B cell (primary cell): ENCODE results near the gene RTCB. TPM values are rescaled to one million over a fixed set of nuclear protein-coding genes. Genes with fewer than 3 reads are reported as not detected.

Source experiments
- ATAC-seq: fragments of 200-7000 bp; cut with Tn5 transposase; one replicate; pipeline ENCODE4 v1.10.0; 2021; ENCODE audit warnings: low read depth, mild to moderate bottlenecking, moderate number of reproducible peaks, moderate library complexity
- CTCF ChIA-PET: fragments of 350-600 bp; sonication (Branson Sonifier 250); formaldehyde crosslinking; loops from one replicate; lab custom pipeline; 2021; ENCODE audit warnings: antibody characterized with exemption, inconsistent platforms; lab: Charles Lee
- POLR2A ChIA-PET: fragments of 350-600 bp; sonication (Branson Sonifier 250); formaldehyde crosslinking; loops from one replicate; lab custom pipeline; 2021; ENCODE audit warnings: antibody characterized with exemption; lab: Charles Lee
- DNase-seq: peaks from one replicate; pipeline ENCODE4 v3.0.0; 2013
- H2AFZ ChIP-seq: 2 replicates; pipeline ENCODE4 v1.6.1; 2012; ENCODE audit warnings: mild to moderate bottlenecking, low read depth, low read length; ENCODE audit not compliant: insufficient read depth, poor library complexity, severe bottlenecking
- H3K27ac ChIP-seq, 2 donors: 1 replicate in 1 of 2; 2 replicates in 1 of 2; pipeline ENCODE4 v1.5.1; 2012 to 2013; ENCODE audit warnings: low read length in 2 of 2, mild to moderate bottlenecking in 2 of 2, moderate library complexity in 1 of 2
- H3K27me3 ChIP-seq, 4 experiments: fragments of 200-600 bp in 1 of 4; sonication (generic) in 1 of 4; replicated peaks in 1 of 4; 1 replicate in 2 of 4; 2 replicates in 2 of 4; pipeline versions ENCODE4 v1.6.1 to v1.7.0; 2013 to 2016; ENCODE audit warnings: low read length in 3 of 4, mild to moderate bottlenecking in 2 of 4, mixed read lengths in 1 of 4, moderate library complexity in 1 of 4; ENCODE audit not compliant: insufficient read depth in 4 of 4, control insufficient read depth in 3 of 4; ENCODE audit errors: control extremely low read depth in 1 of 4
- H3K36me3 ChIP-seq, 2 experiments: replicated peaks in 1 of 2; 1 replicate in 1 of 2; 2 replicates in 1 of 2; pipeline versions ENCODE4 v1.6.1 to v1.7.1; 2013; ENCODE audit warnings: low read length in 1 of 2; ENCODE audit not compliant: insufficient read depth in 2 of 2, control insufficient read depth in 1 of 2; ENCODE audit errors: control extremely low read depth in 1 of 2, extremely low read depth in 1 of 2
- H3K4me1 ChIP-seq, 2 donors: fragments of 200-600 bp in 1 of 2; sonication (generic) in 1 of 2; 1 replicate in 1 of 2; 2 replicates in 1 of 2; pipeline versions ENCODE4 v1.5.1 to v1.6.1; 2013 to 2017; ENCODE audit warnings: low read length in 2 of 2; ENCODE audit not compliant: control insufficient read depth in 2 of 2, insufficient read depth in 2 of 2
- H3K4me2 ChIP-seq: replicated peaks from 2 replicates; pipeline ENCODE3; 2012; ENCODE audit warnings: mild to moderate bottlenecking, low read depth, low read length; ENCODE audit not compliant: poor library complexity, severe bottlenecking
- H3K4me3 ChIP-seq, 5 experiments: fragments of 200-600 bp in 1 of 5; sonication (generic) in 1 of 5; 1 replicate in 3 of 5; 2 replicates in 2 of 5; pipeline versions ENCODE4 v1.5.1 to v1.7.0; 2011 to 2016; ENCODE audit warnings: low read length in 4 of 5, mild to moderate bottlenecking in 4 of 5, low read depth in 2 of 5, control low read depth in 1 of 5, moderate library complexity in 1 of 5; ENCODE audit not compliant: insufficient read depth in 1 of 5; ENCODE audit errors: control extremely low read depth in 1 of 5, extremely low read depth in 1 of 5
- H3K79me2 ChIP-seq: fragments of 200-600 bp; sonication (generic); one replicate; pipeline ENCODE4 v1.6.0; 2016; ENCODE audit warnings: low read length; ENCODE audit not compliant: control insufficient read depth, insufficient read depth
- H3K9ac ChIP-seq: fragments of 200-600 bp; sonication (generic); 2 replicates; pipeline ENCODE4 v1.6.1; 2017; ENCODE audit warnings: mild to moderate bottlenecking, low read length, moderate library complexity
- H3K9me3 ChIP-seq, 3 donors: one replicate each; pipeline versions ENCODE4 v1.6.1 to v1.7.1; 2013; ENCODE audit warnings: low read length in 2 of 3; ENCODE audit not compliant: control insufficient read depth in 2 of 3, insufficient read depth in 1 of 3; ENCODE audit errors: control extremely low read depth in 1 of 3
- H4K20me1 ChIP-seq: 2 replicates; pipeline ENCODE4 v1.6.0; 2012; ENCODE audit warnings: mild to moderate bottlenecking, low read length; ENCODE audit not compliant: insufficient read depth, control insufficient read depth, poor library complexity, severe bottlenecking
- H3K27ac Mint-ChIP-seq: one replicate; pipeline ENCODE4 v1.8.0; 2021; ENCODE audit warnings: mixed read lengths
- H3K27me3 Mint-ChIP-seq: one replicate; pipeline ENCODE4 v1.8.0; 2021; ENCODE audit warnings: mixed read lengths
- H3K4me1 Mint-ChIP-seq: one replicate; pipeline ENCODE4 v1.8.0; 2021; ENCODE audit warnings: mixed read lengths
- H3K4me3 Mint-ChIP-seq: one replicate; pipeline ENCODE4 v1.8.0; 2021; ENCODE audit warnings: mixed read lengths
- H3K9me3 Mint-ChIP-seq: one replicate; pipeline ENCODE4 v1.8.0; 2022; ENCODE audit warnings: mixed read lengths; ENCODE audit not compliant: insufficient read depth
- CTCF ChIP-seq: fragments of 200-600 bp; IDR thresholded peaks from one replicate; pipeline ENCODE4 v1.8.0; 2022; ENCODE audit warnings: antibody characterized with exemption, mild to moderate bottlenecking
- EZH2 ChIP-seq: IDR thresholded peaks from 2 replicates; pipeline ENCODE4 v1.6.1; 2012; ENCODE audit warnings: borderline replicate concordance, low read depth, mild to moderate bottlenecking, moderate library complexity, low read length; ENCODE audit not compliant: insufficient read depth, poor library complexity, severe bottlenecking
- WGBS: methylation state at CpG from one replicate; pipeline ENCODE4 v1.1.5; 2013; ENCODE audit warnings: missing lambda C conversion rate; ENCODE audit not compliant: insufficient coverage; 5-methylcytosine and 5-hydroxymethylcytosine counted together
- intact Hi-C: fragments of 100-400 bp; cut with micrococcal nuclease; formaldehyde crosslinking; loops from one replicate; pipeline ENCODE4 v1.10.0; 2022
- polyA plus RNA-seq: library from polyadenylated mRNA; depleted of rRNA; stranded (reverse); fragments of >200 nt; gene quantifications from 2 replicates; pipeline ENCODE4 v1.2.3, GENCODE V29; 2012
- total RNA-seq, 2 donors: library from RNA; stranded (reverse); fragments of 120-200 nt in 1 of 2; gene quantifications; 1 replicate in 1 of 2; 2 replicates in 1 of 2; pipeline versions ENCODE4 v1.2.3 to v1.2.4, GENCODE V29; 2013 to 2022

RTCB gene
- total and polyA plus RNA-seq, 2 donors (not counting 1 experiment from before 2014, with no cell fraction given), result 32.8 to 60.1 TPM

GRCh38 chr22:32448980-32449379 is 36.9 kb upstream of the RTCB start:
- Histone ChIP-seq H3K4me3 (no peak overlapping the region), H3K4me2 (no peak overlapping the region), H2AFZ (no peak overlapping the region), H4K20me1 (no peaks in the 10 kb centered on the region), H3K27ac (no peak overlapping the region), H3K4me1 (no peaks in the 10 kb centered on the region), H3K79me2 (no peaks in the 10 kb centered on the region), H3K27me3 (peaks cover 0 to 8% (median under 1%) of the 10 kb centered on the region in 4 experiments), H3K36me3 (no peaks in the 10 kb centered on the region), H3K9ac (no peak overlapping the region), H3K9me3 (peaks cover 0 to 2% (median 0%) of the 10 kb centered on the region in 3 donors)
- no peaks in the 10 kb centered on the region for H3K9me3 Mint-ChIP-seq
- TF ChIP-seq CTCF (no peak), EZH2 (no peak)
- peaks cover 20% of the 10 kb centered on the region for H3K27me3 Mint-ChIP-seq
- DNase-seq (no peak), ATAC-seq (no peak)
- no peak overlapping the region for H3K4me3 Mint-ChIP-seq
- intact Hi-C loops, result loop anchor here (10.0 kb wide), 1 partner anchor 344 kb away; no protein-coding TSS in a partner anchor
- ChIA-PET POLR2A (no interaction called here), CTCF (no interaction called here)
- WGBS, result 63% methylated on average over 1 of the region's 4 CpGs
- no peaks in the 10 kb centered on the region for H3K4me1 Mint-ChIP-seq
- H3K27ac Mint-ChIP-seq, result no peak overlapping the region

GRCh38 chr22:32446321-32446720 is 34.3 kb upstream of the RTCB start:
- no peaks in the 10 kb centered on the region for H4K20me1 ChIP-seq
- no peak overlapping the region for H2AFZ ChIP-seq
- no peak overlapping the region for H3K9ac ChIP-seq
- no peak overlapping the region for H3K27ac Mint-ChIP-seq
- DNase-seq (no peak), ATAC-seq (no peak)
- no peak overlapping the region for H3K4me3 Mint-ChIP-seq
- TF ChIP-seq EZH2 (no peak), CTCF (no peak)
- no peak overlapping the region for H3K4me3 ChIP-seq
- H3K9me3 ChIP-seq, result no peaks in the 10 kb centered on the region
- CTCF ChIA-PET, result no interaction called here
- H3K9me3 Mint-ChIP-seq, result no peaks in the 10 kb centered on the region
- H3K27ac ChIP-seq, result no peak overlapping the region
- WGBS, result no CpG with 5 or more reads among the region's 1 CpG
- no peaks in the 10 kb centered on the region for H3K79me2 ChIP-seq
- POLR2A ChIA-PET, result no interaction called here
- no peaks in the 10 kb centered on the region for H3K4me1 ChIP-seq
- peaks cover 14% of the 10 kb centered on the region for H3K27me3 Mint-ChIP-seq
- no peak overlapping the region for H3K4me2 ChIP-seq
- H3K4me1 Mint-ChIP-seq, result no peaks in the 10 kb centered on the region
- no peaks in the 10 kb centered on the region for H3K36me3 ChIP-seq
- intact Hi-C loops, result loop anchor here (10.0 kb wide), 1 partner anchor 342 kb away; no protein-coding TSS in a partner anchor
- H3K27me3 ChIP-seq, result peaks cover 0 to 11% (median 0%) of the 10 kb centered on the region in 4 experiments
